NCI-H1092 (cell line): ENCODE measurements around the gene GPR158.
"Not testable (repeated sequence)": the region's sequence is repeated elsewhere in the genome, so short reads cannot be mapped to it uniquely, and the experiment has no call there.

Experiments
- DNase-seq: peaks from one replicate; lab custom pipeline; 2025; lab: John Stamatoyannopoulos, UW

Gene GPR158

GRCh38 chr10:25296324-25296723 is 121.5 kb downstream of the GPR158 start:
- no peak for DNase-seq

GRCh38 chr10:25297466-25297865 is 122.7 kb downstream of the GPR158 start:
- no peak for DNase-seq

GRCh38 chr10:25300073-25300472 is 125.3 kb downstream of the GPR158 start:
- no peak for DNase-seq

- DNase-seq, result no peak
These were observed 129.8 kb downstream of the GPR158 start for GRCh38 chr10:25304606-25305005.

GRCh38 chr10:25306386-25306785 is 131.6 kb downstream of the GPR158 start:
- DNase-seq, result no peak

GRCh38 chr10:25308278-25308677 is 133.5 kb downstream of the GPR158 start:
- no peak for DNase-seq

GRCh38 chr10:25317596-25318211 is 142.9 kb downstream of the GPR158 start:
- not testable (repeated sequence) for DNase-seq

- DNase-seq, result no peak
These were observed 152.5 kb downstream of the GPR158 start for GRCh38 chr10:25327273-25327672.

- DNase-seq, result no peak
These were observed 153.6 kb downstream of the GPR158 start for GRCh38 chr10:25328361-25328760.

- not testable (repeated sequence) for DNase-seq
These were observed 154.8 kb downstream of the GPR158 start for GRCh38 chr10:25329587-25329986.

GRCh38 chr10:25334445-25334844 is 159.6 kb downstream of the GPR158 start:
- DNase-seq, result no peak

GRCh38 chr10:25336330-25336729 is 161.5 kb downstream of the GPR158 start:
- no peak for DNase-seq

GRCh38 chr10:25338271-25338670 is 163.5 kb downstream of the GPR158 start:
- no peak for DNase-seq

- no peak for DNase-seq
These were observed 165.2 kb downstream of the GPR158 start for GRCh38 chr10:25339966-25340365.

GRCh38 chr10:25349520-25349919 is 174.7 kb downstream of the GPR158 start:
- DNase-seq, result no peak

- no peak for DNase-seq
These were observed 181.8 kb downstream of the GPR158 start for GRCh38 chr10:25356609-25357008.

GRCh38 chr10:25357269-25357668 is 182.5 kb downstream of the GPR158 start:
- DNase-seq, result no peak

- DNase-seq, result no peak
These were observed 207.4 kb downstream of the GPR158 start for GRCh38 chr10:25382029-25382810.

- not testable (repeated sequence) for DNase-seq
These were observed 208.1 kb downstream of the GPR158 start for GRCh38 chr10:25382901-25383300.

- no peak for DNase-seq
These were observed 208.9 kb downstream of the GPR158 start for GRCh38 chr10:25383686-25384085.

GRCh38 chr10:25384618-25385017 is 209.8 kb downstream of the GPR158 start:
- no peak for DNase-seq

- no peak for DNase-seq
These were observed 213.5 kb downstream of the GPR158 start for GRCh38 chr10:25388188-25388861.

GRCh38 chr10:25388862-25389206 is 214.0 kb downstream of the GPR158 start:
- DNase-seq, result no peak
